SU-DHL-6 (cell line): ENCODE measurements around the gene CLCN7.

Experiments used
- EZH2phosphoT487 ChIP-seq: fragments of 200-600 bp; sonication (generic), shearing (Covaris generic); conservative IDR thresholded peaks from 2 replicates; pipeline ENCODE4 v1.6.1; 2018; ENCODE audit warnings: mild to moderate bottlenecking, antibody characterized with exemption, low read length, moderate library complexity, mixed read lengths
- TF ChIP-seq, protein P1 (sequence below): fragments of 200-600 bp; sonication (generic); IDR thresholded peaks from one replicate; pipeline ENCODE4 v1.5.1; 2017; ENCODE audit warnings: antibody characterized with exemption, mild to moderate bottlenecking, low read length, moderate library complexity; ENCODE audit not compliant: insufficient read depth, poor library complexity, severe bottlenecking

DNA sequence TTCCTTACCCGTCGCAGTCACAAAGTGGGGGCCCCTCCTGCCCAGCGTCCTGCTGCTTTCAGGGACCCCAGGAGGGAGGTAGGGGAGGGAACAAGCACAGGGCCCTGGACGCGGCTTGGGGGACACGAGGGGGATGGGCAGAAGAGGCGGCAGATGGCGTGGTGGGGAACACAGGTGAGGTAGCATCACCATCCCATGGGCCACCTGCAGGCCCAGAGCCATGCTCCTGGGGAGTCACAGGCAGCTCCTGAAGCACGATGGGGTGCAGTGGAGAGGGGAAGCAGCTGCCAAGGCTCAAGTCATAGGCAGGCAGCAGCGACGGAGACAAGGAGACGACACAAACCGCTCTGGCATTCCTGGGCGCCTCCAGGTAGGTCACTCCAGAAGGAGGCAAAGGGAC lies 71.1 kb downstream of the CLCN7 start:
- TF ChIP-seq, protein P1, sequence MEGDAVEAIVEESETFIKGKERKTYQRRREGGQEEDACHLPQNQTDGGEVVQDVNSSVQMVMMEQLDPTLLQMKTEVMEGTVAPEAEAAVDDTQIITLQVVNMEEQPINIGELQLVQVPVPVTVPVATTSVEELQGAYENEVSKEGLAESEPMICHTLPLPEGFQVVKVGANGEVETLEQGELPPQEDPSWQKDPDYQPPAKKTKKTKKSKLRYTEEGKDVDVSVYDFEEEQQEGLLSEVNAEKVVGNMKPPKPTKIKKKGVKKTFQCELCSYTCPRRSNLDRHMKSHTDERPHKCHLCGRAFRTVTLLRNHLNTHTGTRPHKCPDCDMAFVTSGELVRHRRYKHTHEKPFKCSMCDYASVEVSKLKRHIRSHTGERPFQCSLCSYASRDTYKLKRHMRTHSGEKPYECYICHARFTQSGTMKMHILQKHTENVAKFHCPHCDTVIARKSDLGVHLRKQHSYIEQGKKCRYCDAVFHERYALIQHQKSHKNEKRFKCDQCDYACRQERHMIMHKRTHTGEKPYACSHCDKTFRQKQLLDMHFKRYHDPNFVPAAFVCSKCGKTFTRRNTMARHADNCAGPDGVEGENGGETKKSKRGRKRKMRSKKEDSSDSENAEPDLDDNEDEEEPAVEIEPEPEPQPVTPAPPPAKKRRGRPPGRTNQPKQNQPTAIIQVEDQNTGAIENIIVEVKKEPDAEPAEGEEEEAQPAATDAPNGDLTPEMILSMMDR = no peak
- TF ChIP-seq EZH2phosphoT487 = no peak
